Omental fat pad (tissue), 4 donors: ENCODE results near the gene URB1. TPM values are rescaled to one million over a fixed set of nuclear protein-coding genes. Genes with fewer than 3 reads are reported as not detected.

Experiments
- ATAC-seq: fragments of 150-250 bp; one replicate; pipeline ENCODE4 v1.9.1; 2016; ENCODE audit warnings: mild to moderate bottlenecking, moderate library complexity; ENCODE audit not compliant: low FRiP score
- DNase-seq: peaks from one replicate; pipeline ENCODE4 v3.0.0-alpha.2; 2019; ENCODE audit warnings: low spot score
- CTCF ChIP-seq, 3 donors: fragments of 450-650 bp; IDR thresholded peaks; one replicate each; pipeline ENCODE4 v1.5.1; 2016 to 2017; ENCODE audit warnings: antibody characterized with exemption in 3 of 3, mild to moderate bottlenecking in 3 of 3, moderate library complexity in 2 of 3
- total RNA-seq, 4 donors: library from RNA; depleted of rRNA; stranded (reverse); fragments of >200 nt; gene quantifications; one replicate each; pipeline ENCODE4 v1.1.0, GENCODE V29; 2016

Gene URB1
- total RNA-seq, 4 donors from 2014 or later: 17.3 to 48.5 (median 17.4) TPM

- no peak for DNase-seq
- no peak for TF ChIP-seq CTCF (IDR thresholded peaks at IDR 0.05)
- ATAC-seq: no peak
Measured at GRCh38 chr21:32321480-32321879, 71.3 kb downstream of the URB1 start.

GRCh38 chr21:32320726-32321125 lies 72.1 kb downstream of the URB1 start:
- DNase-seq (no peak), ATAC-seq (no peak)
- no peak for TF ChIP-seq CTCF (IDR thresholded peaks at IDR 0.05)

DNA sequence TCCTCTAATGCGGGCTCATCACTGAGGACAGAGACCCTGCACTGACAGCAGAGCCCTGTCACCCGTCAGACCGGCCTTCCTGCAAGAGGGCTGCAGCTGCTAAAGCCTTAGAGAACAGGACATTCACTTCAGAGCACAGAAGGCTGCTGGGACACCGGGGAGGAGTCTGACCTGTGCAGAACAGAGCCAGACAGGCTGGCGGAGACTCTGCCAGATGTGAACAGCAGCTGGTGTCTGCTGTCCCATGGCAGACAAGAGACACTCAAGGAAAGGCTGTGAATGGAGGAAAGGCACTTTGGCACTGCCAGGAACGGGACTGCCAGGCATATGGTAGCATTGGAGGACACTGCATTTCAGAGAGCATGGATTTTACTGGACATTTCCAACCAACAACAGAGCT lies 72.8 kb downstream of the URB1 start:
- ATAC-seq: no peak
- TF ChIP-seq CTCF (IDR thresholded peaks at IDR 0.05): no peak
- no peak for DNase-seq

- no peak for DNase-seq
- no peak for ATAC-seq
- TF ChIP-seq CTCF (IDR thresholded peaks at IDR 0.05): no peak
Measured at GRCh38 chr21:32319012-32319411, 73.8 kb downstream of the URB1 start.

DNA sequence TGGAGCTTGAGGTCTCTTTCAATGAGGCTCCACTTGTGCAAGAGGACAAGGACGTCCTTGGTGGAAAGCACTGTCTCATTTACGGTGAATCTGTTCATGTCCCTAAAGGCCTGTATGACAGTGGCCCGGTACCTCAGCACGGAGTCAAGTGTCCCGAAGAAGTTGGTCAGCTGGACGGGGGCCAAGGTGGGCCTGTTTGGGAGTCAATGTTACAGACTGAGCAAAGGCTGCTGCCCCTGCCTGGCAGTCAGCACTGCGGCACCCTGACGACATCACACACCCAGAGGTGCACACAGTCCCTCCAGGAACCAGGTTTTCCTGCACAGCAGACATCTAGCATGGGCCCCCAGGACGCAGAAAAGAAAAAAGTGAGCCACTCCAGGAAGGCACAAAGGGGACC lies 75.1 kb downstream of the URB1 start:
- TF ChIP-seq CTCF (IDR thresholded peaks at IDR 0.05): no peak
- ATAC-seq: no peak
- DNase-seq: no peak

DNA sequence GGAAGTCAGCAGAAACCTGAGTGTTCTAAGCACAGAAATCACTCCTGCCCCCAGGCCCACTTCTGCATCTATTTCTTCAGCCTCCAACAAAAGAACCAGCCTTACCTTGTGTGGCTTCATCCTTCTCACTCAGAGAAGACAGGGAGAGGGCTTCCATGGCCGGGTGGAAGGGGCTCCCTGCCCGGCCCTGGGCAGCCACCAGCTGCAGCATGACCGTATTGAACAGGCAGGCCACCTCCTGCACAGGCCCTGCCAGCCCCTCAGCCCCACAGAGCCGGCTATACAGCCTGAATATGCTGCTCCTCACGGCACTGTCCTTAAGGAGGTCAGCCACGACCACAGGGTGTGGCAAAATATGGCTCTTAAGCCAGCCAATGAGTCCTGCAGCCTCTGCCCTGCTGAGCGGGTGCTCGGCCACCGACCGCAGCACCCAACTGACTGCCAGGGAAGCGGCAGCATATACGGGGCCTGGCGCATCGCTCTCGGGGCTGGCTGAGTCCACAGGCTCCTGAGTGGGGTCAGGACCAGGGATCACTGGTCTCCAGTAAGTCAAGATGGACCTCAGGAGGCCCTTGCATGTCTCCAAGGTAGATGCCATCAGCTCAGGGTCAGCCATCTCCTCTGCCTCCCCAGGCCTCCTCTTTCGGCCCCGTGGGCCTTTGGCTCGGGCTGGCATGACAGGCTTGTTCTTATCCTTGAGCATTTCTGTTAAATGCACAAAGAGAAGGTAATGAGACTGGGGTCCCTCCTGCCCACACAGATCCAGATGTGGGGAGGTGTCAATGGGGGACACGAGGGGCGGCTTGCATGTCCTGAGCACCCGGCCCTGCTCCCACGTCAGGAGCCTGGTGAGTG lies 76.2 kb downstream of the URB1 start:
- DNase-seq (no peak), ATAC-seq (no peak)
- no peak for TF ChIP-seq CTCF (IDR thresholded peaks at IDR 0.05)
